Measurements from ENCODE around the gene SPINK1.
"Not testable (repeated sequence)": the region's sequence is repeated elsewhere in the genome, so short reads cannot be mapped to it uniquely, and the experiment has no call there.

- not testable (repeated sequence) for TF ChIP-seq TARDBP (IDR thresholded peaks at IDR 0.05); NFRKB (IDR thresholded peaks at IDR 0.05); HDGF (IDR thresholded peaks at IDR 0.05; ENCODE audit: borderline replicate concordance); PKNOX1 (IDR thresholded peaks at IDR 0.05); ELF4 (IDR thresholded peaks at IDR 0.05); FOXM1 (IDR thresholded peaks at IDR 0.05; ENCODE audit: borderline replicate concordance); SUZ12 (IDR thresholded peaks at IDR 0.05); FOXK2 (IDR thresholded peaks at IDR 0.05); BHLHE40 (IDR thresholded peaks at IDR 0.05; ENCODE audit: borderline replicate concordance); L3MBTL2 (conservative IDR thresholded peaks at IDR 0.05); SP1 (IDR thresholded peaks at IDR 0.05); LEF1 (IDR thresholded peaks at IDR 0.05; ENCODE audit: borderline replicate concordance); ZNF384 (IDR thresholded peaks at IDR 0.05)
Observed at GRCh38 chr5:147871980-147872549, 40.6 kb upstream of the SPINK1 start.
